ENCODE results near the gene NUDT4B.
"Not testable (repeated sequence)": the region's sequence is repeated elsewhere in the genome, so short reads cannot be mapped to it uniquely, and the experiment has no call there.

Gene NUDT4B

DNA sequence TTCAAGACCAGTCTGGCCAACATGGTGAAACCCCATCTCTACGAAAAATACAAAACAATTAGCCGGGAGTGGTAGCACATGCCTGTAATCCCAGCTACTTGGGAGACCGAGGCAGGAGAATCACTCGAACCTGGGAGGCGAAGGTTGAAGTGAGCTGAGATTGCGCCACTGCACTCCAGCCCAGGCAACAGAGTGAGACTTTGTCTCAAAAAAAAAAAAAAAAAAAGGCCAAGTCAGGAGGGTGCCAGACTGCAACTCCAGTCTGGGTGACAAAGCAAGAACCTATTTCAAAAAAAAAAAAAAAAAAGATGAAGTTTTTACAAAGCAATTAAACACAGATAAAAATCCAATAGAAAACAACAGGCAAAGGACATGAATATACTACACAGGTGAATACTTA lies 9.9 kb upstream of the NUDT4B start:
- DNase-seq (ENCODE audit: low spot score): not testable (repeated sequence)

DNA sequence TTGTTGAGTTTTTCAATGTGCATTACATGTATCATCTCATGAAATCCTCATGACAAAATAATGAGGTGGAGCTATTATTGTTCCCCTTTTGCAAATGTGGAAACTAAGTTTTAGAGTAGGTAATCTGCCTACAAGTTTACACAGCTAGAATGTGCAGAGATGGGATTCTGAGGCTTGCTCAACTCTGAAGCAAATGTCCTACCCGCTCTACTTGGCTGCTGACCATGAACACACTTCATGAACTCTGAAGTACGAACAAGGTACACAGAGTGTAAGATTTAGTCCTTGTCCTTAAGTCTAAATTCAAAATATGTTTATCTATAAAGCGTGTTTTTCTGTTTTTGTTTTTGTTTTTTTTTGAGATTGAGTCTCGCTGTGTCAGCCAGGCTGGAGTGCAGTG lies 5.4 kb upstream of the NUDT4B start:
- not testable (repeated sequence) for DNase-seq (ENCODE audit: low spot score)

DNA sequence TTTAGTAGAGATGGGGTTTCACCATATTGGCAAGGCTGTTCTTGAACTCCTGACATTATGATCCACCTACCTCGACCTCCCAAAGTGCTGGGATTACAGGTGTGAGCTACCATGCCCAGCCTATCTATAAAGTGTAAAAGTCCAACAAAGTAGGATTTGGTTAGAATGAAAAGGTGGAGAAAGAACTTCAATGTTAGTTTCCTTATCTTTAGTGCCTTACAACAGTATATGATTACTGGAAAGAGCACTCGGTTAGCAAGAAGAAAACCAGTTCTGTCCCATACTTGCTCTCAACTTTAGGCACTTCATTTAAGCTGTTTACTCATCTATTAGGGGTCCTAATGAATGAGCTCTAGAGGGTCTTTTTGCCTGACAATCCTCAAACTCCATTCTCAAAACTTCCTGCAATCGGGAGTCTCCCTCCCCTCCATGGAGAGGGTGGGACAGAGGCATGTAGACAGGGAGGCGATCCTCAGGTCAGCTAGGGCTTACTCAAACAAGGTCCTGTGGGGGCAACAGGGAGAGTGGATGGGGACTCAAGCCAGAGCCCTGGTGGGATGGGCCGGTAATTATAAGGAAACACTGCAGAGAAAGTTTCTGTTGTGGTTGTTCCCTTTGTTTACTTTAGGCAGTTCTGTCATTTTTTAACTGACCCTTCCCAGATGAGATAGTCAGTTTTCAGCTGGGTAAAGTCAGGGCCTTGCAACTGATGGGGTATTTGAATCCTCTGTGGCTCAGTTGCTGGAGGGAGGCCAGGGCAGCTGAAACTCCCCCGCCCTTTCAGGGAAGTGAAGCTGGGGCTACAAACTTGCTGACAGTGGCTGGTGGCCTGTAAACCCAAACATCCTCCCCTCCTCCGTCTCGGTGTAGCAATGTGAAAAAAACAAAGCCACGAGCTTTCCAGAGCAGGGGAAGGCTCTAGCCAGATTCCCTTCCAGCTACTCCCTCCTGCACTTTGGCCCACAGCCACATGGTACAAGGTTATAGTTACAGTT lies 4.6 kb upstream of the NUDT4B start:
- DNase-seq (ENCODE audit: low spot score): not testable (repeated sequence)

DNA sequence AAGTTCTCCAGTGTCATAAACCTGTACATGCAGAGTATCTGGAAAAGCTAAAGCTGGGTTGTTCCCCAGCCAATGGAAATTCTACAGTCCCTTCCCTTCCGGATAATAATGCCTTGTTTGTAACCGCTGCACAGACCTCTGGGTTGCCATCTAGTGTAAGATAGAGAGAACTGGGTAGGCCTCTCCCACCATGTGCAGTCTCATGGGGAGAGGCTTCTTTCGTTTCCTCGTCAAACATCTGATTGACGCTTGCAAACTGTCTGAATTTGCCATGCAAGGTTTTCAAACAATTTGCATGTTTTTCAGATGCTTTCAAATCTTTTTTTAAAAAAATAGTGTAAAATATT lies 734 bp downstream of the NUDT4B start:
- DNase-seq (ENCODE audit: low spot score): not testable (repeated sequence)

DNA sequence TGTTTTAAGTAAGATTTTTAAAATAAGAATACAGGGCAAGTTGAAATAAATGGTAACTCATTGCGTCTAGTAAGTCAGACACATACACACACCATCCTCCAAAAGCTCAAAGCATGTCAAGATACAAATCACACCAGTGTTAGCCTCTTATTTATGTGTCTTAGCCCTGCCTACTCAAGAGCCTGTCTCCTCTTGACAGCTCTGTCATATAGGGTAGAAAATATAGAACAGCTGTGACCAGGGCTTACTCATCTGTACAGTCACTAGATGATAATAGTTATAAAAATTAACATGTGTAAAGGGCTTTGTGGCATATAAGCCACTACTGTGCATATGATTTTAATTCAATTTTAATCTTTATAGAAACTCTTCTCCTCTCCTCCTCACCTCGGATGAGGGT lies 7.7 kb downstream of the NUDT4B start:
- not testable (repeated sequence) for DNase-seq (ENCODE audit: low spot score)

DNA sequence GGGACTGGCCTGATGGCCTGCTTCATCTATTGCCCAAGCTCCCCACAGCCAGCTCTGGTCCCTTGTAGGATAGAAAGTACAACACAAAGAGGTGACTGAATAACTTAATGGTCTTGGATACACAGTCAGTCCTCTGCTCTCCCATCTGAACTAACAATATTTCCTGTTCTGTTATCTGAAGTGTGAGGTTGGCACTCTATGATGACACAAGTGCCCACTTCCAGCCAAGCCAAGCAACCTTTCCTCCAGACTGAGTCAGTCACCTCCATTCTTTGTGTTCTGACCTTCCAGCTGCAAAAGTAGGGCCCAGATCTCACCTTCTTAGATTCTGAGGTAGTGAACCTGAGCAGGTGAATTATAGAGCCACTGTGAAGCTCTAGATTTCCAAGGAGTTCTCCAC lies 8.9 kb downstream of the NUDT4B start:
- DNase-seq (ENCODE audit: low spot score): not testable (repeated sequence)

DNA sequence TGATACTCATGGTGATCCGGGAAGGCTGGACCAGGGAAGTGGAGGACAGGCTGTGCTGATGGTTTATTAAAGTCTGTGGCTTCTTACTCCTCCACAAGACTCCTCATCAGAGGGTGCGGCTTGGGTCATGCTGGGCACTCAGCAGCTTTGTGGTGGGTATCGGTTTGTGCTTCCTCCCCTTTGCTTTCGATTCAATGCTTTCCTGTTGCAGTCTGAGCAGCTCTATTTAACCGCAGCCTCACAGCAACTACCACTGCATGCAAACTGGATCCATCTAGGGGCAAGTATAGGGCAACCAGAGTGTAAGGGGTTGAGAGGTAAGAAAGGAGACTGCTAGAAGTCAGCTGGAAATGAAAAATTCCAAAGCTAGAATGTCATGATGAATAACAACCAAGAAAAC lies 9.8 kb downstream of the NUDT4B start:
- not testable (repeated sequence) for DNase-seq (ENCODE audit: low spot score)

DNA sequence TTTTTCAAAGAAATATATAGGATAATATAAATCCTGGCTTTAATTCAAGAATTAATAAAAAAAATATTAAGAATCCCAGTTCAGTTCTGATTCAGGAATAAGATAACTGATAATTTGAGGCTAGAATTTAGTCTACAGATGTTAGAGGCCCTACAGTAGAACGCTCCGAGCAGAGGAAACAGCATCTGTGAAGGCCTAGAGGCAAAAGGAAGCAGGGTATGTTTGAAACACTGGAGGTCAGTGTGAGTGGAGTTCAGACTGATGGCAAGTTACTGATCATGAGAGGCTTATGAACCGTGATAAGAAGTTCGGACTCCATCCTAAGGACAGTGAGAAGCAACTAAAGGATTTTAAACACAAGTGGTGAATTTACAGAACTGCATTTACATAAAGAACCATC lies 10.4 kb downstream of the NUDT4B start:
- DNase-seq (ENCODE audit: low spot score): not testable (repeated sequence)

DNA sequence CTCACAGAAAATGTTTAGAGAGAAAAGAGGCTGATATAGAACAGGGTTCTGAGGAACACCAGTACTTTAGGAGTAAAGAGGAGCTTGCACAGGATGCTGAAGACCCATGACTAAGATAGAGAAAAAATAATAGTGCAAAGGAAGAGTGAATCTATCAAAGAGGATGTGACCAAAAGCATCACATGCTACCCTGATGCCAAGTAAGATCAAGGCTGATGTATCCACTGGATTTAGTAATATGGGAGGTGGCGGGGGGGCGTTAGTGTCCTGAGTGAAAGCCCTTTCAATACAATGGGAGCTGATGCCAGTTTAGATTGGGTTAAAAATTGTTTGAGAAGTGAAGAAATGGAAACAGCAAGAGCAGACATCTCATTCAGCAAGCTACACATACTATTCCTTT lies 11.2 kb downstream of the NUDT4B start:
- DNase-seq (ENCODE audit: low spot score): not testable (repeated sequence)

DNA sequence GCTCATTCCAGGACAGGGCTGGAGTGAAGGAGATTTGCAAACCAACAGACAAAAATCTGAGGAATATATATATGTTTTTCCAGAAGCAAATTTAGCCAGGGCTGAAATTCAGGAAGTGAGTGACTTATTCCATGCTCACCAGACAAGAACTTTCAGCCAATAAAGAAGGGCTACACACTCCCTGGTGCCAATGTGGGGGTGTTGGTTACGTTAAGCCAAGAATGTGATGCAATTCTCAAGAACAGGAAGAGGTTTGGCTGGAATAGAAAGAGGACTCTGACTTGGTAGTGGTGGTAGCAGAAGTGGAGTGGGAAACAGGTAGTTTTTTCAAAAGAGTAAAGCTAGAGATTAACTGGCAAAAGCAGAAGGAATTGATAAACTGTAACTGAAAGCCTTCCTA lies 11.6 kb downstream of the NUDT4B start:
- DNase-seq (ENCODE audit: low spot score): not testable (repeated sequence)

DNA sequence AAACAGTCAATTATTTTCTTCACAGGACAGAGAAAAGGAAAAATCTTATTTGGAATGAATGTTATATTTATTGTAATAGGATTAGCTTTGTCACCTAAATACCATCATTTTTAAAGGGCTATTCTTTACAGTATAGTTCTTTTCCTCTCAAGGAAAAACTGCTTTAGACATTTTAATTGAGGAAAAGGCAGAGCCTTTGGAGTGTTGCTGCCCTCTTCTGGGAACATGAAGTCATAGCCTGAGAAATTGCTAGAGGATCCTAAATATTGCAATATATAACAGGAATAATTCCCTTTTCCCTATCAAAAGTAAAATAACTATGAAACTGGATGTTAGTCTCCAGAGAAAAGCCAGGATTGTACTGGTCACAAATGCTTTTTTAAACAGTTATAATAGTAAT lies 12.8 kb downstream of the NUDT4B start:
- DNase-seq (ENCODE audit: low spot score): not testable (repeated sequence)

DNA sequence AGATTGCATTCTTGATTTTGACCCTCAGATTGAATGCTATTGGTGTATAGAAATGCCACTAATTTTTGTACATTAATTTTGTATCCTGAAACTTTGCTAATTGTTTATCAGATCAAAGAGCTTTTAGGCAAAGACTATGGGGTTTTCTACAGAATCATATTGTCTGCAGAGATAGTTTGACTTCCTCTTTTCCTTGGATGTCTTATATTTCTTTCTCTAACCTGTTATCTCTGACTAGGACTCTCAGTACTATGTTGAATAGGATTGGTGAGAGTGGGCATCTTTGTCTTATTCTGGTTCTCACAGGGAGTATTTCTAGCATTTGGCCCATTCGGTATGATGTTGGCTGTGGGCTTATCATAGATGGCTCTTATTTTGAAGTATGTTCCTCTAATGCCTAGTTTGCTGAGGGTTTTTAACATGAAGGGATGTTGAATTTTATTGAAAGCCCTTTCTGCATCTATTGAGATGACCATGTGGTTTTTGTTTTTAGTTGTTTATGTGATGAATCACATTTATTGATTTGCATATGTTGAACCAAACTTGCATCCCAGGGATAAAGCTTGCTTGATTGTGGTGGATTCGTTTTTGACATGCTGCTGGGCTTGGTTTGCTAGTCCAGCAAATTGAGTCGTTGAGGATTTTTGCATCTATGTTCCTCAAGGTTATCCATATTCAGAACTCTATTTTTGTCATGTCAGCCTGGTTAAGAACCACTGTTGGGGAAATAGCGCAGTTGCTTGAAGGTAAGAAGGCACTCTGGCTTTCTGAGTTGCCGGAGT lies 16.9 kb downstream of the NUDT4B start:
- not testable (repeated sequence) for DNase-seq (ENCODE audit: low spot score)

DNA sequence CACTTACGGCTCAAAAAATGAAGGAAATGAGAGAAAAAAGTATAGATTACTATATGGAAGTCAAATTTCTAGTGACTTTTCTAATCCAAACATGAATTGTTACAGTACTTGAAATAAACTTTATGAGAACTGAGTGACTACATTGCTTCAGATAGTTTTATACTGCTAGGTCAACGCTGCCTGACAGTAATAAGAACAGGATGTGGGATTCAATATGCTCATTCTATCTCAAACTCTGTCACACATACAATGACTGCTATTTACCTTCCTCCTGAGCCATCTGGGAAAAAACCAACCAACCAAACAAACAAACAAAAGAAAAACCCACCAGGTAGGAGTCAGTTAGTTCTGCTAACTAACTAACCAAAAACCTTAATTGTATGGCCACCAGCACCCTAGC lies 20.0 kb downstream of the NUDT4B start:
- not testable (repeated sequence) for DNase-seq (ENCODE audit: low spot score)

DNA sequence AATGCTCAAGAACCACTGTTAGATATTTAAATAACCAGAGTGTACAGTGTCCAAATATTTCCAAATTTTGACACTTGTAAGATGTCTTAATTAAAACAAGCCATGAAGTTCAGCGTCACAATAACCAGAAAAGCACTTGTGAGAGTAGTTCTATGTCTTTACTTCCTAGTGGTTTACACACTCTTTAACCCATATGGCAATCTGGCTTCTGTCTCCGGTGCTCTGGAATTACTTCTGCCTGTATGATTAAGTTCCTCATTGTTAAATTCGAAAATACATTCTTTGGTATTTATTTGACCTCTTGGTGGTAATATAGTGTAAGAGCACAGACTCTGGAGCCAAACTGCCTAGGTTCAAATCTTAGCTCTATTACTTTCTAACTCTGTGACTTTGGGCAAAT lies 20.9 kb downstream of the NUDT4B start:
- DNase-seq (ENCODE audit: low spot score): not testable (repeated sequence)

DNA sequence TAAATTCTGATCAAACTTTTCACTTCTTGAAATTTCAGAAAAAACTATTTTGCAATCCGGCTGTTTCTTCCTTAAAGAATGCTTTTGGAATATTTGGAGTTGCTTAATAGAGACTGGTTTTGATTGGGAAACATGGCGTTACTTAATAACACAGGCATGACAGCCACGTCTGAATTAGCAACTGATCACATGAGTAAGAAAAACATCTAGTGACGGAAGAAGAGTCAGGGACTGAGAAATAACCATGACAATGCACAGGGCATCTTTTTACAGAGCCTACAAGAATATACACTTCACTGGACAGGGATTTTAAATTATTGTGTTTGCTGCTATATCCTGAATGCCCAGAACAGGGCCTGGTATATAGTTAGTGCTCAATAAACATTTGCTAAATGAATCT lies 25.1 kb downstream of the NUDT4B start:
- DNase-seq (ENCODE audit: low spot score): not testable (repeated sequence)

DNA sequence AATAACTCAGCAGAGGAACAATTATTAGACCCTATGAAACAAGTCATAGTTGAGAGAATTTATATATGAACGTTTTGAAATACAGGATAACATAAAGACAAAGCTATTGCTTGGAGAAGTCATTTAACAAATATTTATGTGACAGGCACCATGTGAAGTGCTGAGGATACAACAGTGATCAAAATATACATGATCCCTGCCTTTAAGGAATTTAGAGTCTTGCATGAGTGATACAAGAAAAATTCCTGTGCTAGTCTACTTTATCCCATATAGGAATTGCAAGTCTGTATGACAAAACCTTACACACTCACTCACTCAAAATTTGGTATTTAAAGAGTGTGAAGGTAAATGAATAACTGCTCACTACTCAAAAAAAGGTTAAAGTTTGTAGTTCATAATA lies 25.5 kb downstream of the NUDT4B start:
- not testable (repeated sequence) for DNase-seq (ENCODE audit: low spot score)

DNA sequence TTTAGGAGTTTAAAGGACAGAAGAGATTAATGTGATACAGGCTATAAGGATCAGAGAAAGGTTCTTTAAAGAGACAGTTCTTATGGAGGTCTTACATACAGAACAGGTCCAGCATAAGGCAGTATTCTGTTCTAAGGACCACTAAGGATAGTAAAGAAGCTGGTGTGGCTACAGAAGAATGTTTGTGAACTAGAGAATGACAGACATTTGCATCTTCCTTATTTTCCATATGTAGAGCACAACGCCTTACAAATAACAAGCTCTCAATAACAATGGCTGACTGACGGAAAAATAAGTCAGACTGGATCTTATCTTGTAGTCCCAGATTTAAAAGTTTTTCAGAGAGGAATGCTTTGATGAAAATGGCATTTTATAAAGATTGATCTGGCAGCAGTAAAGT lies 26.7 kb downstream of the NUDT4B start:
- not testable (repeated sequence) for DNase-seq (ENCODE audit: low spot score)

DNA sequence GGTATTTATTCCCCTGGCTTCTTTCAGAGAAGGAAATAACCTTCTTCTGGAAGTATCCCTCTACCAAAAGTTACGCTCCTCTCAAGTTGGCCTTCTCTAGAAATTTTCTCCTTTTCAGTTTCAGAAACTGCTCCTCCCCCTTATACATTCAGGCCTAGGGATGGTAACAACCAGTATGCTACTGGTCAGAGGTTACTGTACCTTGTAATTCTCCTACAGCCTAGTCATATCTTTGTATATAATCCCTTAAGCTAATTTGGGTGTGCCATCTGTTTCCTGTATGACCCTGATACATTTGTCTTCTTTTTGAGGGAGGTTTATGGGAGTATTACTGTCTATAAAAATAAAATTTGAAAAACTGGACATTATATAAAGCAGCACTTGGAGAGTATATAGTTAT lies 29.1 kb downstream of the NUDT4B start:
- not testable (repeated sequence) for DNase-seq (ENCODE audit: low spot score)

DNA sequence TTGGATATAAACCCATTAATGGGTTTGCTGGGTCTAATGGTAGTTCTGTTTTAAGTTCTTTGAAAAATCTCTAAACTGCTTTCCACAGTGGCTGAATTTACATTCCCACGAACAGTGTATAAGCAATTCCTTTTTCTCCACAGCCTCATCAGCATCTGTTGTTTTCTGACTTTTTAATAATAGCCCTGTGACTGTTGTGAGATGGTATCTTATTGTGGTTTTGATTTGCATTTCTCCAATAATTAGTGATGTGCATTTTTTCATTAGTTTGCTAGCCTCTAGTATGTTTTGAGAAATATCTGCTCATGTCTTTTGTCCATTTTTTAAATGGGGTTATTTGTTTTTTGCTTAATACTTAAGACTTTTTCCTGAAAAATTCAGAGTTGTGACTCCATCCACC lies 31.8 kb downstream of the NUDT4B start:
- DNase-seq (ENCODE audit: low spot score): not testable (repeated sequence)

DNA sequence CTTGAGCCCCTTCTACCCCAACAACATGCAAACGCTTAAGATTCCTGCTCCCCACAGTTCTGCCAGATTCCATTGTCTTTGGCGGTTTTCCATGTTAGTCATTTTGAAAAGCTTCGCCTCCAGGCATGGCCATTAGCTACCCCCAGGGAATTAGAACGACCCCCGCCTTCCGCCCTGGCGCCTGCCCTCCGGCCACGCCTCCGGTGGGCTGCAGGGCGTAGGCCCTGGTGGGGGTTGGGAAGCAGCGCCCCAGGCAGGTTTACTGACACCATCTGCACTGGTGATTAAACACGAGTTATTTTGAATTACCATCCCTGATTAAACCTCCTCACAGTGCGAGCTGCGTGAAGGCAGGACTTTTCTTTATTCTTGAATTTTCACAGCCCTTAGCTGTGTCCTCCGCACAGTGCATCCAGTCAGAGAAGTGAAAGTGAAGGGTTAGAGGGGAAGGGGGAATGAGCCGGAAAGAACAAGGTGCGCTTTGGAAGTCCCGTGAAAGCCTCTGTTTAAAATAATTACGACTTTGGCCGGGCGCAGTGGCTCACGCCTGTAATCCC lies 43.0 kb downstream of the NUDT4B start:
- not testable (repeated sequence) for DNase-seq (ENCODE audit: low spot score)

DNA sequence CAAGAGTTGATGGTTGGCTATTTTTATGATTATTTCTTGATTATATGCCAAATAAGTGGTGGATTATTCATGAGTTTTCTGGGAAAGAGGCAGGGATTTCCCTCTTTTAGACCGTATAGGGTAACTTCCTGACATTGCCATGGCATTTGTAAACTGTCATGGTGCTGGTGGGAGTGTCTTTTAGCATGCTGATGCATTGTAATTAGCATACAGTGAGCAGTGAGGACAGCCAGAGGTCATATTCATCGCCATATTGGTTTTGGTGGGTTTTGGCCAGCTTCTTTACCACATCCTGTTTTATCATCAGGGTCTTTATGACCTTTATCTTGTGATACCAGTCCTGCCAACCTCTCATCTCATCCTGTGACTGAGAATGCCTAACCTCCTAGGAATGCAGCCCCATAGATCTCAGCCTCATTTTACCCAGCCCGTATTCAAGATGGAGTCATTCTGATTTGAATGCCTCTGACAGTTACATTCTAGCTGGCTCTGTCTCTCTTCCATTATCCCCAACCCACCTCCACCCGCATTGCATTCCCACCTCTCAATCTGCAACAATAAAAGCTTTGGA lies 45.3 kb downstream of the NUDT4B start:
- not testable (repeated sequence) for DNase-seq (ENCODE audit: low spot score)
